GM12875 (cell line): Measurements from ENCODE around the gene RNU2-63P.

Source experiments
- H3K4me3 ChIP-seq: one replicate; pipeline ENCODE4 v1.5.1; 2011; ENCODE audit warnings: low read depth, low read length, control low read depth
- TF ChIP-seq, protein P1 (sequence below): IDR thresholded peaks from 2 replicates; pipeline ENCODE4 v1.5.1; 2011; ENCODE audit warnings: low read depth, mild to moderate bottlenecking, control low read depth, inconsistent platforms, low read length, moderate library complexity, borderline replicate concordance; ENCODE audit not compliant: insufficient read depth

Gene RNU2-63P

DNA sequence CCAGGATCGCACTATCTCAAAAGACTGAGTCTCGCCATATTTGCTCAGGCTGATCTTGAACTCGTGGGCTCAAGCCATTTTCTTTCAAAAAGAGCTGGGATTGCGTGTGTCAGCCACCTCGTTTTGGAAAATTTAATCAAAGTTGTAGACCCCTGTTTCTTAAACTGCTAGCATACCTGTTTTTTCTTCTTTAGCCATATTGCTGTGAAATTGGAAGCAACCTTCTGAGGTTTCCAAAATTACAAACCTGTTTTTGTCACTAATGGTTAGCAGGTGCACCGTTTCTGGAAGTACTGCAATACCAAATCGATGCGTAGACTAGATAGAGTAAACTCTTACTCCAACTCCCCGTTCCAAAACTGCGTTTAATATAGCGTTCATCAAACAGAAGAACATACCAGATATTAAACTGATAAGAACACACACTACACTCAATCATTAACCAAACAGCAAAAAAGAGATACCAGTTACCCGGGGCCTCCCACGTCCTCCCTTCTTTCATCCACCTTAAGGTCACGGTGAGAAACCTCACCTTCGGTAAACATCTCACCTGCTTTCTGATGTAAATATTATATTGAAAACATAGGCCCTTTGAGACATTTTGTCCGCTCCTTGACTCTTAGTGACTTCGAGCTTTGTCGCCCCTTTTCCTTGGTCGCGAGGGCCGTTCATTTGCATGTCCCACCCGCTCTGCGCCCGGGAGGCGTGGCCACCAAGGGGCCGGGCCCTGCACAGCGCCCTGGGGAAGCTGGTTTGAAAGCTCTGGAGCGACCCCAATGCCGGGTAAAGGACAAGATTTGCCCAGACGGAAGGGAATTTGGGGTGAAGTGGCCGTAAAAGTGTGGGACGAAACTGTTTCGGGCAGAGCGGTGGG lies at the start of gene RNU2-63P:
TSS of gene RNU2-63P (minus strand) at position 462 of the 874 bp plus-strand sequence.
- peak within 1 kb of the TSS; percentile 47 for H3K4me3 ChIP-seq
- TF ChIP-seq, protein P1, sequence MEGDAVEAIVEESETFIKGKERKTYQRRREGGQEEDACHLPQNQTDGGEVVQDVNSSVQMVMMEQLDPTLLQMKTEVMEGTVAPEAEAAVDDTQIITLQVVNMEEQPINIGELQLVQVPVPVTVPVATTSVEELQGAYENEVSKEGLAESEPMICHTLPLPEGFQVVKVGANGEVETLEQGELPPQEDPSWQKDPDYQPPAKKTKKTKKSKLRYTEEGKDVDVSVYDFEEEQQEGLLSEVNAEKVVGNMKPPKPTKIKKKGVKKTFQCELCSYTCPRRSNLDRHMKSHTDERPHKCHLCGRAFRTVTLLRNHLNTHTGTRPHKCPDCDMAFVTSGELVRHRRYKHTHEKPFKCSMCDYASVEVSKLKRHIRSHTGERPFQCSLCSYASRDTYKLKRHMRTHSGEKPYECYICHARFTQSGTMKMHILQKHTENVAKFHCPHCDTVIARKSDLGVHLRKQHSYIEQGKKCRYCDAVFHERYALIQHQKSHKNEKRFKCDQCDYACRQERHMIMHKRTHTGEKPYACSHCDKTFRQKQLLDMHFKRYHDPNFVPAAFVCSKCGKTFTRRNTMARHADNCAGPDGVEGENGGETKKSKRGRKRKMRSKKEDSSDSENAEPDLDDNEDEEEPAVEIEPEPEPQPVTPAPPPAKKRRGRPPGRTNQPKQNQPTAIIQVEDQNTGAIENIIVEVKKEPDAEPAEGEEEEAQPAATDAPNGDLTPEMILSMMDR, result no peak

- TF ChIP-seq, protein P1, result no peak
- H3K4me3 ChIP-seq, result no peak overlapping the region
Observed at GRCh38 chr2:88061295-88061694, 44.9 kb upstream of the RNU2-63P start.

GRCh38 chr2:88060907-88061275 lies 44.5 kb upstream of the RNU2-63P start:
- H3K4me3 ChIP-seq, result no peak overlapping the region
- TF ChIP-seq, protein P1, result no peak

- H3K4me3 ChIP-seq, result no peak overlapping the region
- TF ChIP-seq, protein P1, result peak; percentile 69; the same call in 1 of the 2 replicates
Observed at GRCh38 chr2:88059979-88060906, 43.9 kb upstream of the RNU2-63P start.

DNA sequence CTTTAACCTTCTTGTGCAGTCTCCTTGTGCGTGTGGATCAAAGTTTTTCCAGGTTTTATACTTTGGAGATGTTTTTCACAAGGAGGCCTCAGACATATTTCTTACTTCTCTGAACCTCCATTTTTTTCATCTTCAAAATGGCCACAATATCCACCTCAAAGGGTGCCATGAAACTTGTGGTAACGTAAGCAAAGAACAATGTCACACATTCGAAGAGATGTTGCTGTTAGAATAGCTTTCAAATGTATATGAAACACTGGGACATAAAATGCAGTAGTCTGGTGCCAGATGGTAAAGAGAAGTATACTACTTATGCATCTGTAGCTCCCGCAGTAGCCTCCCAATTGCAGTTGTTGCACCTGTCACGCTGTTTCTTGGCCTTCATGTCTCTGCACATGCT lies 41.8 kb upstream of the RNU2-63P start:
- no peak overlapping the region for H3K4me3 ChIP-seq
- TF ChIP-seq, protein P1, result no peak

DNA sequence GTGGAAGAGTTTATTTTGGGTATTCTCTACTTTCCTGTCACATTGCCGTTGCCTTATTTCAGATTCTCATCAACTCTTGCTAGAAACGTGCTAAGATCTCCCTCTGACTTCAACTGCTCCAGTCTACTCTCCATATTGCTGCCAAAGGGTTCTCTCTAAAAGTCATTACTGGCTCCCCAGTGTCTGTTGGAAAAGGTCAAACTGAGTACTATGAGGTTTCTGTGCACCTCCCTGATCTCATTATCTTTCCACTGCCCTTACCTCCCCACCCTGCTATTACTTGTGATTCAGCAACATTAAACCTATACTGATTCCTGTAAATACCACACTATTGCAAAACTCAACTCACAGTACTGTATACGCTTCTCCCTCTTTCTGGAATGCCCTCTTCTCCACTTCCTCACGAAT lies 41.1 kb upstream of the RNU2-63P start:
- TF ChIP-seq, protein P1, result no peak
- H3K4me3 ChIP-seq, result no peak overlapping the region
